GDM1 (cell line): Measurements from ENCODE around the gene CYB5B.

ENCODE experiments used
- DNase-seq: peaks from one replicate; lab custom pipeline; 2025; lab: John Stamatoyannopoulos, UW

CYB5B gene

DNA sequence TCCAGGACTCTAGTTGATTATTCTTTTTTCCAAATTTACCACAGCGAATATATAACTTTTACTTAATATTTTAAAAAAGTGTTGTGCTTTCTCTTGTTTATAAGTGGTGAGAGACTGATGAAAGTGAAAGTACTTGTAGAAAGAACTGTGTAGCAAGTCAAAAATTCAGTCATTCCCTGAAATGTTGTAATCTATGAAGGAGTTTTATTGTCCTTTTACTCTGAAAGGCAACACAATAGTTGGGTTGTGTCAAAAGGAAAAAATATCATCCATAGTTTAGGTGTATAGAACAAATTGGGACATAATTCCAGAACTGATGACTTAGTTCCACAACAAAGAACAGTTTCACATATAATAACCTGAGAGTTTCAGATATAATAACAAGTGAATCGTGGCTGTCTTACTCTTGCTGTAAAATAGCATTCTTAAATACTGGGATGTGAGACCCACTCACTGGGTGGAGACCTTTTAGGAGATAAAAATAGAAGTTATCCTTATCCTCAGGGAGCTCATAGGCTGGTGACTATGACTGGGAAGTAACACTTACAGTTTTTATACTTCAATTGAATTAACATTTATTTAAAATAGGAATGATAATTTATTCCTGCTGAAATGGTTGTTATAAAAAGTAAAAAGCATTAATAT lies 20.6 kb downstream of the CYB5B start:
- no peak for DNase-seq

DNA sequence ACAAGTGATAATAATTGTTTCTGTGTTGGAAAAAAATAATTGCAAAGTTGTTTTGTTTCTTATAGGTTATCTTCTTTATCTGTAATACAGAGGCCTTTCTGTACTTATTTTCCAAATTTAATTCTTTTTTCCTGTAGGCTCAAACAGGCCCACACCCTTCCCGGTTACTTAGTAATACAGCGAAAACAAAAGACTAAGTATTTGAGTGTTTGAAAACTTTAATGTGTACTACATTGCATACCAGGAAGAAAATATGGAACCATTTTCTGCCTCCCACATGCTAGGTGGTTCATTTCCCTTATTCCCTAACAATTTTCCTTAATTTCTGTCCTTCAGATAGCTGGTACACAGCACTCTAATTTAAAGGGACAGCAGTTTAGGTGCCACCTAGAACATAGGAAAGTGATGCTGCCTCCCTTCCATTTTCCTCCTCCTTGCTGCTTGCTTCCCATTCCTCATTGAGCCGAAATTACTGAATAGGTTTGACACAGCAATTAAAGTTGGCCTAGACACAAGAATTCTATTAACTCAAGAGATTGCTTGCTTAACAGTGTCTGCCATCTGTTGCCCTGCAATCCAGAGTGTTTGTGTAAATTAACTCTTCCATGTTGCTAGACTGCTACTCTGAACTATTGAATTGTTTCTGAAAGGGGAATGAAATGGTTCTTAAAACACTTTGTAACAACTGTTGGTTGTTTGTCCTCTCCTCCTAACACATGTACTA lies 24.2 kb downstream of the CYB5B start:
- no peak for DNase-seq

DNA sequence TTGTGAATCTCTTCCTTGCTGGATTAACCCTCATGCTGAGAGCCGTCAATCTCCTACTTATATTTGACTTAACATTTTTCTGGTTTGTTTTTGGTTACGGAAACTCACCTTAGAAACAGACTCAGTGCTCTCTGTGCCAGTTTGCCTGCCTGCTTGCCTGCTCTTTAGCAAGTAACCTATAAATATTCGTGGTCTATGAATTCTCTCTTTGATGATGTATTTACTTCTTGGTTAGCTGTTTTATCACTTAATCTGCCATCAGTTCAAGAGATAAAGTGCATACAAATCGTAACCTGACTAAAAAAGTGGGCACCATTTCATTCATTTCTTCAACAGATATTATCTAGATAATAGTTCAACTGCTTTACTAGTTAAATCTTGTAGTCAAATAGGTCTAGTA lies 26.7 kb downstream of the CYB5B start:
- no peak for DNase-seq

DNA sequence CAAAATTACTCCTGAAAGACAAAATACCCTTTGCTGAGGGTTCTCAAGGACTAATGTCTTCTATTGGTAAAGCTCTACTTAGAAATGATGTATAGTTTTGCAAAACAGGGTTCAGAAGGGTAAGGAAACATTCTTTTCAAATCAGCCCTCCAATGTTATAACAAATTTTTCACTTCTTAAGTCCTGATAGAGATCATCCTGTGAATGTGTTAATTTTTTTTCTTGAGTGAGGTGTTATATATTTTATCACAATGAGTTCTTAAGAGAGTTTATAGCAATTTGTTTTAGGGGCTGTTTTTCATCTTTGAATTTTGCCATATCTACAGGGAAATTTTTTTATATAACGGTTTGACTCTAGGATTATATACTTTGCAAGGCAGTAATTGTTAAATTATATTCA lies 29.5 kb downstream of the CYB5B start:
- DNase-seq: no peak

DNA sequence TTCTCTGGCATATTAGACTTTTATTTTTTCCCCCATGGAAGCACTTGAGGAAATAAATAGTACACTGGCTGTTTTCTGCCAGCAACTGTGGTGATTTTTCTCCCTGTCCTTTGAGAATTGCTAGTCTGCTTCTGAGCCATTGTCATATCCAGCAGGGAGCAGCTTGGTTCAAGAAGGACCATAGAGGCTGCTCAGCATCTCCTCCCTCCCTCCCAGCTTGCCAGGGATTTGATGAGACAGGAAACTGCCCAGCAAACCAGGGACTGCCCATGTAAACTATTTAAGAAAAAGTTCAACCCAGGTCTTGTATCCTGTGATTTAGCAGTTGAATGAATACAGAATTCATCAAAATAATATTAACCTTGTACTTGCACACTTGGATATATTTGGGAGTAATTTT lies 39.5 kb downstream of the CYB5B start:
- no peak for DNase-seq

DNA sequence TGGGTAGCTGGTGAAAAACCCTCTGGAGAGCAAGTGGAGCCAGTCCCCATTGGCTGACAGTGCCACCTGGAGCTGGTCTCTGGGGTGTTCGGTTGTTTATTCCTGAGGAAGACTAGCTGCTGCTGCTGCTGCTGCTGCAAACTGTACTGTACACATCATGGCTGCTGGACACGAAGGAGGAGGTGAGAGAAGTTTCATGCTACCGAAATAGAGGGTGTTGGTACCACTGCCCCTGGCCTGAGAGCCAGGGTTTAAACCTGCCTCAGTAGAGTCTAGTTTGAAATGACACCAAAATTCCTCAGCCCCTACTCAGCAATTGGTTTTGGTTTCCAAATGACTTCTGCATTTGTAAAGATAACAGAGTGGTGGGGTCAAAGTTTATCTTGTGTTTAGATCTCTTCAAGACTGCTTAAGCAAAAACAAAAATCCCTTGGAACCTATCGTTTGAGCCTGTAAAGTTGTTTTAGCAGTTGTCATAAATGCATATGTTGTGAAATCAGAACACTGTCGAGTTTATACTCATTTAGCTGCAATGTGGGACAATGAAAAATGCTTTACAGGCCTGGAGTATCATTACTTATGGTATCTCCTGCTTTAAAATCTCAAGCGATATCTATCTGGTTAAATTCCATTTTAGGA lies 40.8 kb downstream of the CYB5B start:
- DNase-seq: no peak

DNA sequence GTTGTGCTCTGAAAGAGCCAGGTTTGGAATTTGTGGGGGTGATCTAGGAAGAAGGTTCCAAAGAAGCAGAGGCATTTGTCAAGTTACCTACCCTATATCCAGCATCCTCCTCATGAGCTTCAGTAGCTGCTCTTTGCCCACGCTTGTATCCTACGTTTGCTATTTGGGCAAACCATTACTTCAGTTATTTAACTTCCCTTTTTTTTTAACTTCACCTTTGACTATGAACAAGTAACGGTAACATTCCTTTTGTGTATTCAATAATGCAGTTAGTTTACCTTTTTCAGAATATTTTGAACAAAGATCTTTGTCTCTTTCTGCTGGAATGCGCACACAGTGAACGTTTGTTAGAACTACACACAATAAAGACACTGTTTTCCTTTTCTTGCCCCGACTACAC lies 41.5 kb downstream of the CYB5B start:
- DNase-seq: no peak

DNA sequence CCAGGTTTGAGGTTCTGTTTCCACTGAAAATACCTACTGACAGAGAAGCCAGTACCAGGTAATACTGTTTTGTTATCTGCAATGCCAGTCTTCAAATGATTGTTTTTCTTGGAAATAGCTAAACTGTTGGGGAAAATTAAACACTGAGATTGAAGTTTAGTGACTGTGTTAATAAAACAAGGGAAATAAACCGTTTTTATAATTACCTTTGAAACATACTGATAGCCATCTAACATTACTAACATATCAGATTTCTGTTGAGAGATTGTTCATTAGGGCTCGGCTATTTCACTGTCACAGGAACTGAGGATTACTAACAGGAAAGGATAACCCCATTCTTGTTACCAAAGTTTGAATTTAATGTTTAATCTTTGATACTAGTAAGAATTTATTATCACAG lies 42.1 kb downstream of the CYB5B start:
- DNase-seq: no peak

DNA sequence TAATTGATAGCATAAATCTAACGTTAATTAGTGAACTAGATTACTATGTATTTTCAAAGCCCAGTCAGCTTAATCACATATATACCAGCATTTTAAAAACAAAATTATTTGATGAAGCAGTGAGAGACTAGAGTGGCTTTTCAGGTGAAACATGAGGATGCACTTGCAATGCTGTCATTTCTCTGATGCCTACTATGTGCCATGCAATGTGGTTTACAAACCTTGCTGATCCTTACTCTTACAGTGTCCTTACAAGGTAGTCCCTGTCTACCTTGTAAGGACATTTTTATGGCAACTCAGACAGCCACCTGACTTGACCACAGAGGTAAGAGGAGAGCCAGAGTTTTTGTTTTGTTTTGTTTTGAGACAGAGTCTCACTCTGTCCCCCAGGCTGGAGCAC lies 42.7 kb downstream of the CYB5B start:
- DNase-seq: no peak

DNA sequence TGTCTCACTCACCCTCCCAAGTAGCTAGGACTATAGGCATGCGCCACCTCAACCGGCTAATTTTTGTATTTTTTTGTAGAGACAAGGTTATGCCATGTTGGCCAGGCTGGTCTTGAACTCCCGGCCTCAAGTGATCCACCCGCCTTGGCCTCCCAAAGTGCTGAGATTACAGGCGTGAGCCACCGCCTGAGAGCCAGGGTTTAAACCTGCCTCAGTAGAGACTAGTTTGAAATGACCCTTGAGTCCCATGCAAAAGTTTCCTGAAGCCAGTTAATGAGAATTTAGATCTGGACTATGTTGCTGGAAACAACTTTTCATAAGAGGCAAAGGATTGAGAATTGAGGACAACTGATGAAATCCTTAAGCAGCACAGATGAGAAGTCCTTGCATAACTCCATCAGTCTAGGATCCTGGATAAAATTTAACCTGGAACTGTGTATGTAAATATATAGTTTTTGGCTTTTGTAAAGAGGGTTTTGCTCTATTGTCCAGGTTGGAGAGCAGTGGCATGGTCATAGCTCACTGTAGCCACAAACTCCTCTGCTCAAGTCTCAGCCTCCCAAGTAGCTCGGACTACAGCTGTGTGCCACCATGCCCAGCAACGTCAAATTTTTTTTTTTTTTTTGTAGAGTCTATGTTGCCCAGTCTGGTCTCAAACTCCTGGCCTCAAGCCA lies 43.2 kb downstream of the CYB5B start:
- no peak for DNase-seq

DNA sequence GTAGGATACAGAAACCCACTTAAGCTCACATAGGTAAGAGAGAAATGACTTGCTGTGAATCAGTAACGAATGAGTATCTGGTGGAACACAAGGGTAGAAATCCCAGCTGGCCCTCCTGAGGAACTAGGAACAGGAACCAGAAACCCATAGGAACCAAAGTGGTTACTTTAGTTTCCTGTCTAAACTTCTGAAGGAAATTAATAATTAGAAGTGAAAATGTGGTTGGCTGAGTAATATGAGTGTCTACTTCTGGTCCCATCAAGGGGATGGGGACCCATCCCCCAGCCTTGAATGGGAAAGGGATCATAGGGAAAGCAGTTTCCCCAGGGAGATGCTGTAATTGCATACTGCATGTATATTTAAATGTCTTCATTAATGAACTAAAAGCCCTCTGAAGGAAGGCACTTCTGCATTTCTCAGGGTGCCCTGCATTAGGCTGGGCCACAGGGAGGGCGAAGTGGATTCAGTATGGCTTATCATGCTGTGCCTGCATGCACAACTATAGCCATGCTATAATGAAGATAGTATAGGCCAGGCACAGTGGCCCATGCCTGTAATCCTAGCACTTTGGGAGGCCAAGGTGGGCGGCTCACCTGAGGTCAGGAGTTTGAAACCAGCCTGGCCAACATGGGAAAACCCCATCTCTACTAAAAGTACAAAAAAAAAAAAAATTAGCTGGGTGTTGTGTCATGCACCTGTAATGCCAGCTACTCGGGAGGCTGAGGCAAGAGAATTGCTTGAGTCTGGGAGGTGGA lies 45.6 kb downstream of the CYB5B start:
- DNase-seq: peak; percentile 51

DNA sequence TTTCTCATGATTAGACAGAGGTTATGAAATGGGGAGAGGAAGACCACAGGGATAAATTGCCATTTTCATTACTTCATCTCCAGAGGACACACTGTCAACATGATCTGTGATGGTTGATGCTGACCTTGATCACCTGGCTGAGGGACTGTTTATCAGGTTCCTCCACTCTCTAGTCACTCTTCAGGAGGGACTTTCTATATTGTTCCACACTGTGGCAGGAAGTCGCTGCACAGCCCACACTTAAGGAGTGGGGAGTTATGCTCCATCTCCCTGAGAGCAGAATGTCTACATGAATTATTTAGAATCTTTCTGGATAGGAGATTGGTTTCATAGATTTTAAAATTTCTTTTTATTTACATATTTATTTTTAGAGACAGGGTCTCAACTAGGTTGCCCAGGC lies 46.7 kb downstream of the CYB5B start:
- DNase-seq: no peak

DNA sequence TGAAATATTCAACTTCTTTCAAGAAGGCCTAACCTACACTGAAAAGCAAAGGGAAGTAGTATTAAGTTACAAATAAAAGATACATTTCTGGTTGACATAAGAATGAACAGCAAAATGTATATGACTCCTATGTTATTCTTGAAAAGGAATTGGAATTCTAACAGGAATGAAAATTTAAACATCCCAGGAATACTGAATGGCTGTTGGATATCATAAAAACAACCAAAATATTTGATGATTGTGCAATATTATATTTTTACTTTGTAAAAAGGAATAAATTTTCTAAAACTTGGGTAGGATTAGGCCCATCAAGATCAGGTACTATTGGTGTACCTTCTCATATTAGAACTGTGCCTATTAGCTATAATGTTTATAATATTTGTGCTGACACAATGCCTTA lies 50.0 kb downstream of the CYB5B start:
- no peak for DNase-seq

DNA sequence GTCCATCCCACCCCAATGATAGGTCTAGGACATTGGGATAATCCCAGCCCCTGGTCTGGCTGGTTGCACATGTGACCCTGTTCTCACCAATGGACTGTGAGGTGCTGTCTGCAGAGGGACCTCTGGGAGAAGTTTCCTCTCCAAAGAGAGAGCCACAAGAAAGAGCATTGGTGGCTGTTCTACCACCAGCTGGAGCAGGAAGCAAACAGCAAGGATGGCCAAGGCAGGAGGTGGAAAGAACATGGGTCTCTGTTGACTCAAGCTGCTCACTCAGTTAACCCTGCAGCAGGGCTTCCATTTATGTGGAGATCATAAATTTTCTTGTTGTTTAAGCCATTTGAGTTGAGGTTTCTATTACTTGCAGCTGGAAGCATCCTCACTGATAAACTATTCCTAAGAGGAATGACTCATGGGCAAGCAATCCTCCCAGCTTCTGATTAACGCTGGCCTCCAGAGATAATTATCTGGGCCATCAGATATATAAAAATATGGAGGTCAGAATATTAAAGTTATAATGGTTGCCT lies 52.6 kb downstream of the CYB5B start:
- DNase-seq: no peak

DNA sequence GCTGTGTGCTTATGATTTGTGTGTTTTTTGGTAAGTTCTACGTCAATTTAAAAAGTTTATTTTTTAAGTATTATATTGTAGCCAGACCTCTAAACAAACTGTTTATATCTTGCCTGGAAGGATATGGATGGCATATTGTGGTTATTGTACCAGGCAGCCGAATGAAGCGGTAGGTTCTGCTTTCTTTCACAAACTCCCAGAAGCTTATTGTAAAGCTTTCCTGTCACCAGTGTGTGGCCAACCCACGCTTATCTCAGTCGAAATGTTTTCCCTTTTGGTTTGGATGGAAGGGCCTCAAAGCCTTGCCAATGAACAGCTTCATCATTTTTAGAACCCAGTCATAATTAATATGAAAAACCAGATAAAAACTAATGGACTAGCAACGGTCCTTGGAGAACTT lies 53.1 kb downstream of the CYB5B start:
- peak; percentile 62 for DNase-seq

DNA sequence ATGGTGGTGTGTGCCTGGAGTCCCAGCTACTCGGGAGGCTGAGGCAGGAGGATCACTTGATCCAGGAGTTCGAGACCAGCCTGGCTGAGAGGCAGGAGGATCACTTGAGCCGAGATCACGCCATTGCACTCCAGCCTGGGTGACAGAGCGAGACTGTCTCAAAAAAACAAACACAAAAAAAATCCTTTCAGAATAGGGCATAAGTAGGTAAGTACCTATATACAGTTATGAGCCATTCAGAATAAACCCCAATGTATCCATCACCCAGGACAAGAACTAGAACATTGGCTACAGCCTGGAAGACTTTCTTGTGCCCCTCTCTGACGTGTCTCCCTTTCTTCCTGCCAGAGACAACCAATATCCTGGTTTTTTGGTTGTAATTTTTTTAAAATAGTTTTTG lies 54.3 kb downstream of the CYB5B start:
- no peak for DNase-seq

DNA sequence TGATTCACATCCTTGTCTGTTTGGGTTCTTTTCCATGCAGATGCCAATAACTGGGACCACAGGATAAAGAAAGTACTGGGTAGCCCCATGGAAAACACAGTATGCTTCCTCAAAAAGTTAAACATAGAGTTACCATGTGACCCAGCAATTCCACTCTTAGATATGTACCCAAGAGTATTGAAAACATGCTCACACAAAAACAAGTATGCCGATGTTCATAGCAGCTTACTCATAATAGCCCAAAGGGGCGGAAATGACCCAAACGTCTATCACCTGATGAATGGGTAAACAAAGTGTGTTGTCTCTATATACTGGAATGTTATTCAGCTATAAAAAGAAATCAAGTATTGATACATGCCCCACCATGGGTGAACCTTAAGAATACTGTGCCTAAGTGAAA lies 55.4 kb downstream of the CYB5B start:
- no peak for DNase-seq

DNA sequence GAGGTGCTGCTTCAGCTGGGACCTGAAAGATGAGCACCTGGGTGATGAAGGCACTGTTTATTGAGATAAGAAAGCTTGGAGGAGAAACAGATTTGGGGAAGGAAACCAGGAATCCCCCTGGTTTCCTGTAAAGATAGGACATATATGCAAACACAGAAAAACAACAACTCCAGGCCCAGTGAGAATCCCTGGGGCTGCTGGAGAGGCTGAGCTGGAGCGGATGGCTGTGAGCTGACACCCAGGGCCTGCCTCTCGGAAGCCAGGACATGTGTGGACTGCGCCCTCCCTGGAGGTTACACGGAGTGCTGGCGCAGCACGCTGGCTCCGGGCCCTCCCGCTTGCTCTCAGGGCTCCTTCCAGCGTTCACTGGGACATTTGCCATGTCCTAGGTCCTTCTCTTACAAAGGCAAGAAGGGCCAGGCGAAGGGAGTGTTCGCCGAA lies 57.5 kb downstream of the CYB5B start:
- no peak for DNase-seq

DNA sequence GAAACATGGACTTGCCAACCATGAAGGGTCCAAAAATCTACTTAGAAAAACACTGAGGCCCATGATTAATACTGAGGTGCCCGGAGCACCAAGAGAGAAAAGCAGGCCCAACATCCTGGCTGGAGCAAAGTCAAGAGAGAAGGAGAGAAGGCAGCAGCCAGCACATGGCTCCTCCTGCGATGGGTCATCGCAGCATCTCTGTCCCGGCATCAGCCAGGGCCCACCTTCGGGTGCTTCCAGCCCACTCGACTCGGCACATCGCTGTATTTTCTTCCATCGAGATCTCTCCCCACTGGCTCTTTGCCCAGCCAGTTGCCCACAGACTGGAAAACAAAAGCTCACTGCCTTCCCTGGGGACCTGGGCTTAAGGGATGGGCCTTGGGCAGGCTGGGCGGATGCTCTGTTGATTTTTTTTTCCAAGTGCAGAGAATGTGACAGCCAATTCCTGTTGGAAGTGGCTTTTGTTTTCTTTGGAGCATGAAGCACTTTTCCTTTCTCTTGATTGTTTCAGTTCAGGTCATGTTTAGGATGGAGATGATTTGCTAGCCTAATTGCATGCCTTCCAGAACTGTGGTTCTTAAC lies 58.1 kb downstream of the CYB5B start:
- DNase-seq: no peak

DNA sequence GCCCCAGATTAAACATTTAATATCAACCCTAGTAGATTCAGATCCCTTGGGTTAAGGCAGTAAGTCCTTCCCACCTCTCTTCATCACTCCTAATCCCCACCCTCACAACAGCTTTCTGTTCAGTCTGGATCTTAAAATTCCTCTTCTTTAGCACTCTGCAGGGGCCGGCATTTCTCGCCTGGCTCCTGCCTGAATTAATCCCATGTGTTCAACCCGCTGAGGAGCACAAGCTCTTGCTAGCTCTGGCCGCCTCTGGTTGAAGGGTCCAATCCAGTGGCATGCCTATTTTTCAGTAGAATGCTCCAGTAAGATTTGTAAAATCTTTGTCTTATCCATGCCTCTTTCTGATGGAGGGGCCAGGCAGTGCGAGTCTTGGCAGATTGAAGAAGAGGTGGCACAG lies 59.2 kb downstream of the CYB5B start:
- DNase-seq: no peak

DNA sequence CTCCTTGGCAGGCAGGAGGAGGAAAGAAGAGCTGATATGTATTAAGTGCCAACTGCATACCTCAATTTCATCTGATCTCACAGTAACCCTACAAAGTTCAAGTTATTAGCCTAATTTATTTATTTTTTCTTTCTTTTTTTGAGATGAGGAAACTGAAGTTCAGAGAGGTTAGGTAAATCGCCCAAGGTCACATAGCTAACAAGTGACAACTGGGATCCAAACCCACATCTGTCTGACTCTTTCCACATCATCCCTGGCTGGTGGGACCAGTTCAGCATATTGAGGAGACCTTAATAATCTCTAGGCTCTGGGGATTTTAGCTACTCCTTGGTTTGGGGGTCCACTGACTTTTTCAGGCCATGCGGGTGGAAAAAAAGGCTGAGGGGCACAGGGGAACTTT lies 60.9 kb downstream of the CYB5B start:
- no peak for DNase-seq

DNA sequence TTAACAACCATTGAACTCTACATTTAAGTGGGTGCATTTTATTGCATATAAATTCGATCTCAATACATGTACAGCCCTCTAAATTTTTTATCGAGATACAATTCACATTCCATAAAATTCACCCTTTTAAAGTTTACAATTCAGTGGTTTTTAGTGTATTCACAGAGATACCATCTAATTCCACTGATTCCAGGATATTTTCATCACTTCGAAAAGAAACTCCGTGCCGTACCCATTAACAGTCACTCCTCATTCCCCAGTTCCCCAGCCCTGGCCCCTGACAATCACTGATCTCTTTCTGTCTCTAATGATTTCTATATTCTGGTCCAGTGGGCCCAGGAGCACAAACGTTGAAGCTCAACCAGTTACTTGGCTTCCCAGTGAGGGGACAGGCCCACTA lies 61.4 kb downstream of the CYB5B start:
- no peak for DNase-seq
